ENCODE measurements around the gene ACOX3. TPM values are rescaled to one million over a fixed set of nuclear protein-coding genes. Genes with fewer than 3 reads are reported as not detected.

ACOX3 gene
- total and polyA plus RNA-seq, 2 of the 8 experiments (the other 6 are each of a cell fraction or from before 2014, with no cell fraction given) = 2.5 to 9.9 TPM

- TF ChIP-seq RNF2 (IDR thresholded peaks at IDR 0.05; ENCODE audit: borderline replicate concordance, low read depth, low read length, missing control alignments, poor library complexity, severe bottlenecking) = no peak
- no peak for TF ChIP-seq SUZ12 (IDR thresholded peaks at IDR 0.05; ENCODE audit: low read length)
- TF ChIP-seq JUND (IDR thresholded peaks at IDR 0.05; ENCODE audit: low read length) = no peak
Measured at GRCh38 chr4:8471211-8471875, 30.8 kb upstream of the ACOX3 start (continued).
